Left forelimb (tissue), 1 donor: Measurements from ENCODE around the gene CLDND2.

Experiments used
- DNase-seq: peaks from one replicate; pipeline ENCODE4 v3.0.0-alpha.2; 2018; ENCODE audit warnings: low spot score

The CLDND2 gene

GRCh38 chr19:51331193-51331592 is 37.6 kb downstream of the CLDND2 start:
- DNase-seq, result no peak

GRCh38 chr19:51330366-51330765 is 38.4 kb downstream of the CLDND2 start:
- no peak for DNase-seq

- no peak for DNase-seq
These were observed 39.4 kb downstream of the CLDND2 start for GRCh38 chr19:51329411-51329810.

GRCh38 chr19:51327066-51328001 is 41.5 kb downstream of the CLDND2 start:
- DNase-seq, result no peak

- no peak for DNase-seq
These were observed 42.4 kb downstream of the CLDND2 start for GRCh38 chr19:51326216-51327065.

- no peak for DNase-seq
These were observed 43.4 kb downstream of the CLDND2 start for GRCh38 chr19:51325161-51325976.

GRCh38 chr19:51324167-51324481 is 44.7 kb downstream of the CLDND2 start:
- no peak for DNase-seq

GRCh38 chr19:51323481-51324166 is 45.2 kb downstream of the CLDND2 start:
- DNase-seq, result no peak

GRCh38 chr19:51321799-51322198 is 47.0 kb downstream of the CLDND2 start:
- no peak for DNase-seq

GRCh38 chr19:51320280-51320657 is 48.5 kb downstream of the CLDND2 start:
- DNase-seq, result no peak

- no peak for DNase-seq
These were observed 49.0 kb downstream of the CLDND2 start for GRCh38 chr19:51319649-51320279.

- no peak for DNase-seq
These were observed 49.8 kb downstream of the CLDND2 start for GRCh38 chr19:51318687-51319648.

- no peak for DNase-seq
These were observed 50.8 kb downstream of the CLDND2 start for GRCh38 chr19:51317968-51318367.

GRCh38 chr19:51317376-51317775 is 51.4 kb downstream of the CLDND2 start:
- DNase-seq, result no peak
